ENCODE results near the gene MT1E. TPM values are rescaled to one million over a fixed set of nuclear protein-coding genes. Genes with fewer than 3 reads are reported as not detected.
A peak's percentile ranks its signal among the peaks of the same experiment; 100 is the strongest.

MT1E gene
- total and polyA plus RNA-seq, 2 of the 13 experiments (the other 11 are each of a cell fraction or from before 2014, with no cell fraction given), result 110 to 1,072 TPM

DNA sequence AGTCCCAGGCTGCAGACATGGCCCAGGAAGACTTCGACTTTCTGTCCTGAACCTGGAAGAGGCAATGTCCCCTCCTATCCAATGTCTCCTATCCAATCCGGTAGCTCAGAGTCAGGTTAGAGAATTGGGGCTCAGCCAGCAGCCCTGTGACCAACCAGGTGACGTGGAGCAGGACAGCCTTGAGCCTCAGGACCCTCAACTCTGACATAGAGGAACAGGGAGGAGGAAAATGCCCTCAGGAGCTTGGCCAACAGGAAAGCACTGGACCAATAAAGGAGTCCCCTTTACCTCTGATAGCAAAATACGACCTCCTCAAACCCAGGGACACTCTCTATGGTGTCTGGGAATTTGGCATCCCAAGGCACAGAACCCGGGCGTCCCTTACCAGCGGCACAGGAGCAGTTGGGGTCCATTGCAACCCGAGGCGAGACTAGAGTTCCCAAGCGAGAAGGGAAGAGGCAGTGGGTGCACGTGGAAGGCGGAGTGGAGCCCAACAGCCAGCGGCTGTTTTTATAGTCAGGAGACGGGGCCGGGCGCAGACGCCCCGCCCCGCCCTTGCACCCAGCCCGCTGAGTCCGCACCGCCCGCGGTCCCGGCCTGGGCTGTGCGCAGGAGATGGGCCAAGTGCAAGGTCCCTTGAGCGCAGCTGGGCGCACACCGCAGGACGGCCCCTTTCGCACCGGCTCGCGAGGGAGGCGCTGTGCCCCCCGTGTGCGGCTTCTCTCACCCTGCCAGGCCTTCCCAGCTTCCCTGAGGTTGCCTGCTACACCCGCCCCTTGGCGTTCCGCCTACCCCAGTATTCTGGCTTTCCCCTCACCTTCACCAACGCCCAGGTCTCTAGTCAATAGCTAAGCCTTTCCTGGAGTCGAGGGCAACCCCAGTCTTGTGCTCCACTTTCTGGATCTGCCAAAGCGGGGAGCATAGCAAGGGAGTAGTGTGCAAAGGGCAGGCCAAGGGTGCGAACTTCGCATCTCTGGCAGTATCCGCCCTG is 42.3 kb downstream of the MT1E start, which contains the start of gene MT1G (continued):
- no peak for TF ChIP-seq FIP1L1 (IDR thresholded peaks at IDR 0.05; ENCODE audit: borderline replicate concordance, insufficient read depth, low read depth, low read length)
- peak; percentile 72 for TF ChIP-seq BORCS8-MEF2B (CRISPR knock-in tag; IDR thresholded peaks at IDR 0.05)
- TF ChIP-seq, protein P1, sequence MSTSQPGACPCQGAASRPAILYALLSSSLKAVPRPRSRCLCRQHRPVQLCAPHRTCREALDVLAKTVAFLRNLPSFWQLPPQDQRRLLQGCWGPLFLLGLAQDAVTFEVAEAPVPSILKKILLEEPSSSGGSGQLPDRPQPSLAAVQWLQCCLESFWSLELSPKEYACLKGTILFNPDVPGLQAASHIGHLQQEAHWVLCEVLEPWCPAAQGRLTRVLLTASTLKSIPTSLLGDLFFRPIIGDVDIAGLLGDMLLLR (CRISPR knock-in tag; IDR thresholded peaks at IDR 0.05), result no peak; the same call in 1 of the 2 replicates
- 0 out of 2 replicates have a peak, but pooled peaks have one; percentile 83 for TF ChIP-seq ZNF451 (CRISPR knock-in tag; IDR thresholded peaks at IDR 0.05)
- TF ChIP-seq, protein P2, sequence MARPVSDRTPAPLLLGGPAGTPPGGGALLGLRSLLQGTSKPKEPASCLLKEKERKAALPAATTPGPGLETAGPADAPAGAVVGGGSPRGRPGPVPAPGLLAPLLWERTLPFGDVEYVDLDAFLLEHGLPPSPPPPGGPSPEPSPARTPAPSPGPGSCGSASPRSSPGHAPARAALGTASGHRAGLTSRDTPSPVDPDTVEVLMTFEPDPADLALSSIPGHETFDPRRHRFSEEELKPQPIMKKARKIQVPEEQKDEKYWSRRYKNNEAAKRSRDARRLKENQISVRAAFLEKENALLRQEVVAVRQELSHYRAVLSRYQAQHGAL (CRISPR knock-in tag; IDR thresholded peaks at IDR 0.05; ENCODE audit: not compliant biosample characterization), result no peak
- peak; percentile 80 for TF ChIP-seq SAFB2 (CRISPR knock-in tag; IDR thresholded peaks at IDR 0.05; ENCODE audit: borderline replicate concordance, low read depth)
- no peak for TF ChIP-seq ZSCAN20 (CRISPR knock-in tag; IDR thresholded peaks at IDR 0.05; ENCODE audit: borderline replicate concordance)
- TF ChIP-seq ZNF296 (CRISPR knock-in tag; conservative IDR thresholded peaks at IDR 0.05), result no peak
- no peak for TF ChIP-seq ZNF724P (CRISPR knock-in tag; IDR thresholded peaks at IDR 0.05; ENCODE audit: borderline replicate concordance)
- 0 out of 2 replicates have a peak, but pooled peaks have one; percentile 39 for TF ChIP-seq GZF1 (CRISPR knock-in tag; IDR thresholded peaks at IDR 0.05)
- TF ChIP-seq ZNF549 (CRISPR knock-in tag; IDR thresholded peaks at IDR 0.05), result no peak
- no peak for TF ChIP-seq ONECUT2 (CRISPR knock-in tag; IDR thresholded peaks at IDR 0.05)
- TF ChIP-seq, protein P3, sequence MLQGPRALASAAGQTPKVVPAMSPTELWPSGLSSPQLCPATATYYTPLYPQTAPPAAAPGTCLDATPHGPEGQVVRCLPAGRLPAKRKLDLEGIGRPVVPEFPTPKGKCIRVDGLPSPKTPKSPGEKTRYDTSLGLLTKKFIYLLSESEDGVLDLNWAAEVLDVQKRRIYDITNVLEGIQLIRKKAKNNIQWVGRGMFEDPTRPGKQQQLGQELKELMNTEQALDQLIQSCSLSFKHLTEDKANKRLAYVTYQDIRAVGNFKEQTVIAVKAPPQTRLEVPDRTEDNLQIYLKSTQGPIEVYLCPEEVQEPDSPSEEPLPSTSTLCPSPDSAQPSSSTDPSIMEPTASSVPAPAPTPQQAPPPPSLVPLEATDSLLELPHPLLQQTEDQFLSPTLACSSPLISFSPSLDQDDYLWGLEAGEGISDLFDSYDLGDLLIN (CRISPR knock-in tag; IDR thresholded peaks at IDR 0.05; ENCODE audit: borderline replicate concordance), result 0 out of 2 replicates have a peak, but pooled peaks have one; percentile 78
- TF ChIP-seq MTA3 (CRISPR knock-in tag; IDR thresholded peaks at IDR 0.05), result no peak
- no peak for TF ChIP-seq ZNF383 (CRISPR knock-in tag; IDR thresholded peaks at IDR 0.05; ENCODE audit: borderline replicate concordance)
- TF ChIP-seq, protein P4, sequence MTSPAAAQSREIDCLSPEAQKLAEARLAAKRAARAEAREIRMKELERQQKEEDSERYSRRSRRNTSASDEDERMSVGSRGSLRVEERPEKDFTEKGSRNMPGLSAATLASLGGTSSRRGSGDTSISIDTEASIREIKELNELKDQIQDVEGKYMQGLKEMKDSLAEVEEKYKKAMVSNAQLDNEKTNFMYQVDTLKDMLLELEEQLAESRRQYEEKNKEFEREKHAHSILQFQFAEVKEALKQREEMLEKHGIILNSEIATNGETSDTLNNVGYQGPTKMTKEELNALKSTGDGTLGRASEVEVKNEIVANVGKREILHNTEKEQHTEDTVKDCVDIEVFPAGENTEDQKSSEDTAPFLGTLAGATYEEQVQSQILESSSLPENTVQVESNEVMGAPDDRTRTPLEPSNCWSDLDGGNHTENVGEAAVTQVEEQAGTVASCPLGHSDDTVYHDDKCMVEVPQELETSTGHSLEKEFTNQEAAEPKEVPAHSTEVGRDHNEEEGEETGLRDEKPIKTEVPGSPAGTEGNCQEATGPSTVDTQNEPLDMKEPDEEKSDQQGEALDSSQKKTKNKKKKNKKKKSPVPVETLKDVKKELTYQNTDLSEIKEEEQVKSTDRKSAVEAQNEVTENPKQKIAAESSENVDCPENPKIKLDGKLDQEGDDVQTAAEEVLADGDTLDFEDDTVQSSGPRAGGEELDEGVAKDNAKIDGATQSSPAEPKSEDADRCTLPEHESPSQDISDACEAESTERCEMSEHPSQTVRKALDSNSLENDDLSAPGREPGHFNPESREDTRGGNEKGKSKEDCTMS (CRISPR knock-in tag; conservative IDR thresholded peaks at IDR 0.05), result no peak
- TF ChIP-seq CC2D1A (CRISPR knock-in tag; IDR thresholded peaks at IDR 0.05), result no peak
- TF ChIP-seq ZC3H4 (CRISPR knock-in tag; IDR thresholded peaks at IDR 0.05; ENCODE audit: borderline replicate concordance), result no peak
- no peak; the same call in 1 of the 2 replicates for TF ChIP-seq ZNF709 (CRISPR knock-in tag; IDR thresholded peaks at IDR 0.05)
- TF ChIP-seq KLF9 (CRISPR knock-in tag; IDR thresholded peaks at IDR 0.05; ENCODE audit: low read depth), result no peak
- TF ChIP-seq, protein P5, sequence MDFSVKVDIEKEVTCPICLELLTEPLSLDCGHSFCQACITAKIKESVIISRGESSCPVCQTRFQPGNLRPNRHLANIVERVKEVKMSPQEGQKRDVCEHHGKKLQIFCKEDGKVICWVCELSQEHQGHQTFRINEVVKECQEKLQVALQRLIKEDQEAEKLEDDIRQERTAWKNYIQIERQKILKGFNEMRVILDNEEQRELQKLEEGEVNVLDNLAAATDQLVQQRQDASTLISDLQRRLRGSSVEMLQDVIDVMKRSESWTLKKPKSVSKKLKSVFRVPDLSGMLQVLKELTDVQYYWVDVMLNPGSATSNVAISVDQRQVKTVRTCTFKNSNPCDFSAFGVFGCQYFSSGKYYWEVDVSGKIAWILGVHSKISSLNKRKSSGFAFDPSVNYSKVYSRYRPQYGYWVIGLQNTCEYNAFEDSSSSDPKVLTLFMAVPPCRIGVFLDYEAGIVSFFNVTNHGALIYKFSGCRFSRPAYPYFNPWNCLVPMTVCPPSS (IDR thresholded peaks at IDR 0.05), result no peak
- TF ChIP-seq ARHGAP35 (CRISPR knock-in tag; IDR thresholded peaks at IDR 0.05; ENCODE audit: borderline replicate concordance), result 0 out of 2 replicates have a peak, but pooled peaks have one; percentile 20

Measured in HepG2 (cell line).